Measurements from ENCODE around the gene COX20.
"Not testable (repeated sequence)": the region's sequence is repeated elsewhere in the genome, so short reads cannot be mapped to it uniquely, and the experiment has no call there.

GRCh38 chr1:244833260-244833659, 2.2 kb upstream of the COX20 start:
- not testable (repeated sequence) for TF ChIP-seq POLR2A (IDR thresholded peaks at IDR 0.05; ENCODE audit: low read length); GATA1 (IDR thresholded peaks at IDR 0.05; ENCODE audit: low read depth, low read length)
